G401.6 (cell line): ENCODE data around the gene HSD11B1.
A peak's percentile ranks its signal among the peaks of the same experiment; 100 is the strongest.
"Not testable (repeated sequence)": the region's sequence is repeated elsewhere in the genome, so short reads cannot be mapped to it uniquely, and the experiment has no call there.

ENCODE experiments used
- FAIRE-seq: peaks from 2 replicates; lab custom pipeline; 2012; peaks lifted over from hg19 to GRCh38; lab: Jason Lieb, UNC

Gene HSD11B1

GRCh38 chr1:209692296-209692695 is 12.3 kb upstream of the HSD11B1 start:
- no peak for FAIRE-seq

- peak; percentile 72 for FAIRE-seq
These were observed 11.7 kb upstream of the HSD11B1 start for GRCh38 chr1:209692745-209693504.

DNA sequence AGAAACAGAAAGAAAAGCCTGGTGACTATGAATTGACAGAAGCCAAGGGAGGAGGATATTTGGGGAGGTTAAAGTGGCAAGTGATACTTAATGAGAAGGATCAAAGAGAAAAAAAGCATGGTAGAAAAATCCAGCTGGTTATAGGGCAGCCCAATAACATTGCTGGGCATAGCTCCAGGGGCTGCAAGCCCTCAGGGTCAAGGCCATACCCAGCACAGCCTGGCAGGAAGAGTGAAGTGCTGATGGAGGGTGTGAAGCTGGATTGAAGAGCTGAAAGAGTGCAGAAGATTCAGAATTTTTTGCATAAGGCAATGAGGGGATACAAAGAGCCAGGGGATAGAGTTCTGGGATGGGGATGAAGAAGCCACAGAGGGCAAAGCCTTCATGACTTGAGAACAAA is 8.0 kb upstream of the HSD11B1 start:
- FAIRE-seq: no peak

DNA sequence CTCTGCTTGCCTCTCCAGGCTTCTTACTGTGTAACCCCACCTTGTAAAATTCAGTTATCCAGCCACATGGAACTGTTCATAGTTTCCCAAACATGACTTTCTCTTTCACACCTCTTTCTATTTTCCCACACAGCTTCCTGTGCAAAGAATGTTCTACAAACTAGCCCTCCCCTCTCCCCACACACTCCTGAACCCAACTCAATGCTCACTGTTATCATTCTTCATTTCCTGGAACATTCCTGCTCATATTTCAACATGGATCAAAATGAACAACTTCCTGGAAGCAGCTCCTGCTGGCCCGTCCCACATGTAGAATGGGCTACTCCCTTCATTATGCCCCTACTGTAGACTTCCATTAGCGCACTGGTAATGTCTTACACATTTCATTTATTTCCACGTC is 7.5 kb upstream of the HSD11B1 start:
- FAIRE-seq: no peak

DNA sequence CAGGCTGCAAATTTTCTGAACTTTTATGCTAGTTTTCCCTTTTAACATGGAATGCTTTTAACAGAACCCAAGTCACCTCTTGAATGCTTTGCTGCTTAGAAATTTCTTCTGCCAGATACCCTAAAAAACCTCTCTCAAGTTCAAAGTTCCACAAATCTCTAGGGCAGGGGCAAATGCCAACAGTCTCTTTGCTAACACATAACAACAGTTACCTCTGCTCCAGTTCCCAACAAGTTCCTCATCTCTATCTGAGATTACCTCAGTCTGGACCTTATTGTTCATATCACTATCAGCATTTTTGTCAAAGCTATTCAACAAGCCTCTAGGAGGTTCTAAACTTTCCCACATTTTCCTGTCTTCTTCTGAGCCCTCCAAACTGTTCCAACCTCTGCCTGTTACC is 4.0 kb upstream of the HSD11B1 start:
- not testable (repeated sequence) for FAIRE-seq

DNA sequence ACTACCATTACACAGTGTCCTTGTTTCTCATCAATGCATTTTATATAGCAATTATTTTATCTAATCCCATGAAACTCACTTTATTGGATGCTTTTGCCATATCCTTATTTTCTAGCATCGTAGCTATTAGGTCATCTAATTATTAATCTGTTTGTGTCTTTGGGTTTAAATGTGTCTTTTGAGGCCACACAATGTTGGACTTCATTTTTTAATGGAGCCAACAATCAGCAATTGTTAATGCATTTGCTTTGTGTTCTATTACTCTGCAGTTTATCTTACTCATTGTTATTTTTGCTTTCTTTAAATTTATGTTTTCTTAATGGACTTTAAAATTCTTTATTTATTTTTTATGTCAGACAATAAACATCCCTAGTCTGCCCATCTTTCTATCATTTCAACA is 1.8 kb upstream of the HSD11B1 start:
- FAIRE-seq: no peak

- no peak for FAIRE-seq
These were observed 677 bp upstream of the HSD11B1 start for GRCh38 chr1:209703834-209704504.

- FAIRE-seq: no peak
These were observed 470 bp downstream of the HSD11B1 start for GRCh38 chr1:209705033-209705598.

- FAIRE-seq: no peak
These were observed 2.0 kb downstream of the HSD11B1 start for GRCh38 chr1:209706622-209707021.

DNA sequence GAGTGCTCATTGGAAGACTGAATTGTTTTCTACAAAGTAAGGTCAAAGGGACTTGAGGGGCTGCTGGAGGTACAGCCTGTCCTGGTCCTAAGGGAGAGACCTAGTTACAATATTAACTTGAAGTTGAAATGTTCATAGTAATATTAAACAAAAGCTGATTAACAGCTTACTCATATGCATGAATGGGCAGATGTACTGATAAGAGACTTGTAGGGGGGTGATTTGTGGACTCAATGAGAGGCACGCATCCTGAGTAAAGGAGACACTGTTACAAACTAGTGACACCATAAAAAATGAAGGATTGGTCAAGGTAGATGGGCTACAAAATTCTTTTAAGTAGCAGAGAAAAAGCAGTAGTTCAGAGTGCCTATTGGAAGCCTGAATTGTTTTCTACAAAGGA is 2.7 kb downstream of the HSD11B1 start:
- FAIRE-seq: no peak

GRCh38 chr1:209708297-209708696 is 3.7 kb downstream of the HSD11B1 start:
- FAIRE-seq: no peak

DNA sequence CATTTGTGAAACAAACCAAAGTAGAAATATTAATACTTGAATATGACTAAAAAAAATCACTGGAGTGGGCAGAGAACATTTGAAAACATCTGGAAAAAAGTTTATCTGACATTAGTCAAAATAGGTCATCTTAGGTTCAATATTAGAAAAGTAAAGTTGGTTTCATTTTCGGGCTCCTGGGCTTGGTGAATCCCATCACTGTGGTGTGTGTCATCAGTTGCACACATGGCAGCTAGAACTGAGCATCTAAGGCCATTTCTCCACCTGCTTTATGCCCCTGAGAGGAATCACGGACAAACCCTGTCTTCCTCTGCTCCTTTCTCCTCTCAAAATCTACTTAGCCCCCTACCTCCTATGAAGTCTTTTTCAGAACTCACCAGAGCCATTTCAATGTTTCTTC is 5.4 kb downstream of the HSD11B1 start:
- FAIRE-seq: no peak

- FAIRE-seq: no peak
These were observed 6.2 kb downstream of the HSD11B1 start for GRCh38 chr1:209710847-209711246.

DNA sequence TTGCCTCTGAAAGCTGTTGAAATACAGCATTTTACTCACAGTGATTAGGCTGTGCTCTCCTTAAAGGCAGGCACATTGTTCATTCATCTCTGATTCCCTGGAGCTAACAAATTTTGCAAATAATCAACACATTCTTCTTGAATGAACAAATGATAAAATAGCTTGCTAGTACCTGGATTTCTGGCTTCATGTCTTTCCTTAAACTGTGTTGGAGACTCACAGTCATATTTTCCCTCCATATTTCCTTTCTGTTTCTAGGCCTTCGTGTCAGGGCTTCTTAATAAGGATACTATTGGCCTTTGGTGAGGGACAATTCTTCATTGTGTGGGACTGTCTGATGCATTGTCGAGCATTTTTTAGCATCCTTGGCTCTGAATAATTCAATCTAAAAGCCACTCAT is 9.7 kb downstream of the HSD11B1 start:
- no peak for FAIRE-seq

- no peak for FAIRE-seq
These were observed 10.7 kb downstream of the HSD11B1 start for GRCh38 chr1:209715314-209715713.

DNA sequence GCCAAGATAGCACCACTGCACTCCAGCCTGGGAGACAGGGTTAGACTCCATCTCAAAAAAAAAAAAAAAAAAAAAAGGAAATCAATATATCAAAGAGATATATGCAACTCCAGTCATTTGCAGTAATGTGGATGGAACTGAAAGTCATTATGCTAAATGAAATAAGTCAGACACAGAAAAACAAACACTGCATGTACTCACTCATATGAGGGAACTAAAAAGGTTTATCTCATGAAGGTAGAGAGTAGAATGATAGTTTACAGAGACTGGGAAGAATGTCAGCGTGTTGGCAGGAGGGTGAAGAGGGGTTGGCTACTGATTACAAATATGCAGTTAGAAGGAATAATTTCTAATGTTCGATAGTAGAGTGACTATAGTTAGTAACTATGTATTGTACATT is 13.2 kb downstream of the HSD11B1 start:
- no peak for FAIRE-seq

GRCh38 chr1:209720326-209720725 is 15.7 kb downstream of the HSD11B1 start:
- no peak for FAIRE-seq

DNA sequence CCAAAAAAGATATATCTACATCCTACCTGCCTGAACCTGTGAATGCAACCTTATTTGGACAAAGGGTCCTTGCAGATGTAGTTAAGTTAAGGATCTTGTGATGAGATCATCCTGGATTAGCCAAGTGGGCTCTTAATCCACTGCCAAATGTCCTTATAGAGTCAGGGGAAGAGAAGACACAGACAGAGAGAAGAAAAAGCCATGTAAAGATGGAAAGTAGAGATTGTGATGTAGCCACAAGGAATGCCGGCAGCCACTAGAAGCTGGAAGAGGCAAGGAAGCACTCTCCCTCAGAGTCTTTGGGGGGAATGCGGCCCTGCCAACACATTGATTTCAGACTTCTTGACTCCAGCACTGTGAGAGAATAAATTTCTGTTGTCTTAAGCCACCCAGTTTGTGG is 16.2 kb downstream of the HSD11B1 start:
- FAIRE-seq: no peak

- no peak for FAIRE-seq
These were observed 16.7 kb downstream of the HSD11B1 start for GRCh38 chr1:209721323-209721722.

GRCh38 chr1:209723265-209723664 is 18.6 kb downstream of the HSD11B1 start:
- FAIRE-seq: no peak

- FAIRE-seq: no peak
These were observed 19.4 kb downstream of the HSD11B1 start for GRCh38 chr1:209723756-209724693.

DNA sequence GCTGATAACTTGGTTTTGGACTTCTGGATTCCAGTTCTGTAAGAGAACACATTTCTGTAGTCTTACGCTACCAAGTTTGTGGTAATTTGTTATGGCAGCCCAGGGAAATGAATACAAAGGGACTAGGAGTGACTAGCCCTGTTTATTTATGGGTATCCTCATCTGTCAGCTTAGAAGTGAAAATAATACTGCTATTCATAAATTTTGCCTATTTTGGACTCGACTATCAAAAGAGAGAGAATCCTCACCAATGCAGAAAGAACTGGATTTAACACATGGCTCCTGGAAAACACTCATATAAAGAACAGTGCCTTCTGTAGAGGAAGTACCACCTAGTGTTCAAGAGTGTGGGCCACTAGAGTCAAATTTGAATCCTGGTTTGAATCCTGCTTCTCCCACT is 22.6 kb downstream of the HSD11B1 start:
- FAIRE-seq: no peak

DNA sequence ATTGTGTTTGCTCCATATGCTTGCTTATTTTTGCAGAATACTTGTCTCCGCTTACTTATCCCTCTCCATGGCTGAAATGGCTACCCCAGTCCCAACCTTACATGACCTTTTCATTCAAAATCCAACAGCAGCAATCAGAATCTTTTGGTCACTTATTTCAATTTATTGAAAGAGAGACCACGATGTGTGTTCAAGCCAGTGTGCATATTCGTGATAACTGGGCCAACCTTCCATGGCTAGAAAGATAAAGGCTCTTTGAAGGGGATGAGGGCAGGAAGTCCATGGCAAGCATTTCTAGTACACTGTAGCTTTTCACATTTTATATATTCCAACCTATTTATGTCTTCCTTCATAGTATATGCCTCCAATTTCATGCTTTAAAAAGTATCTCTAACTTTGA is 23.1 kb downstream of the HSD11B1 start:
- FAIRE-seq: no peak
